H9 (cell line): ENCODE measurements around the gene SSTR1. TPM values are rescaled to one million over a fixed set of nuclear protein-coding genes. Genes with fewer than 3 reads are reported as not detected.

ENCODE experiments used
- DNase-seq: peaks from one replicate; pipeline ENCODE4 v3.0.0-alpha.2; 2017
- H2AFZ ChIP-seq: one replicate; pipeline ENCODE4 v1.6.1; 2013; ENCODE audit warnings: mild to moderate bottlenecking, low read length, control low read depth, moderate library complexity
- H2AK5ac ChIP-seq: 2 replicates; pipeline ENCODE4 v1.6.1; 2013; ENCODE audit warnings: low read length, control low read depth, mixed read lengths; ENCODE audit not compliant: insufficient read length
- H2BK120ac ChIP-seq: one replicate; pipeline ENCODE4 v1.6.1; 2013; ENCODE audit warnings: low read depth, mild to moderate bottlenecking, low read length, control low read depth, inconsistent platforms; ENCODE audit not compliant: poor library complexity, severe bottlenecking
- H2BK12ac ChIP-seq: 2 replicates; pipeline ENCODE4 v1.6.1; 2013; ENCODE audit warnings: low read length, control low read depth, mixed read lengths, low read depth; ENCODE audit not compliant: insufficient read length
- H2BK15ac ChIP-seq: 2 replicates; pipeline ENCODE4 v1.6.1; 2013; ENCODE audit warnings: low read depth, low read length, control low read depth
- H2BK20ac ChIP-seq: one replicate; pipeline ENCODE4 v1.6.1; 2013; ENCODE audit warnings: low read depth, mild to moderate bottlenecking, low read length, control low read depth, inconsistent platforms; ENCODE audit not compliant: poor library complexity, severe bottlenecking
- H2BK5ac ChIP-seq: 2 replicates; pipeline ENCODE4 v1.6.1; 2013; ENCODE audit warnings: low read length, control low read depth, mixed read lengths; ENCODE audit not compliant: insufficient read length
- H3K14ac ChIP-seq: 2 replicates; pipeline ENCODE4 v1.6.1; 2013; ENCODE audit warnings: low read length, control low read depth; ENCODE audit not compliant: insufficient read depth
- H3K18ac ChIP-seq: 2 replicates; pipeline ENCODE4 v1.6.1; 2013; ENCODE audit warnings: low read depth, mild to moderate bottlenecking, mixed read lengths, low read length, control low read depth; ENCODE audit not compliant: insufficient read length
- H3K23ac ChIP-seq: 2 replicates; pipeline ENCODE4 v1.6.1; 2013; ENCODE audit warnings: low read length, control low read depth, mixed read lengths, low read depth; ENCODE audit not compliant: insufficient read length
- H3K23me2 ChIP-seq: 2 replicates; pipeline ENCODE4 v1.6.1; 2013; ENCODE audit warnings: low read depth, mild to moderate bottlenecking, mixed read lengths, low read length, control low read depth; ENCODE audit not compliant: insufficient read length, poor library complexity, severe bottlenecking
- H3K27ac ChIP-seq: 2 replicates; pipeline ENCODE4 v1.5.1; 2013; ENCODE audit warnings: low read length, control low read depth, mixed read lengths, low read depth; ENCODE audit not compliant: insufficient read length
- H3K27me3 ChIP-seq: 2 replicates; pipeline ENCODE4 v1.6.1; 2013; ENCODE audit warnings: low read length, control low read depth, inconsistent platforms; ENCODE audit not compliant: insufficient read depth
- H3K4ac ChIP-seq: 2 replicates; pipeline ENCODE4 v1.6.1; 2013; ENCODE audit warnings: low read depth, mild to moderate bottlenecking, control low read depth, inconsistent platforms, low read length, moderate library complexity
- H3K4me1 ChIP-seq: 2 replicates; pipeline ENCODE4 v1.6.1; 2013; ENCODE audit warnings: low read length, control low read depth, inconsistent platforms; ENCODE audit not compliant: insufficient read depth
- H3K4me2 ChIP-seq: 2 replicates; pipeline ENCODE4 v1.6.1; 2013; ENCODE audit warnings: low read length, control low read depth, mixed read lengths; ENCODE audit not compliant: insufficient read length, insufficient read depth
- H3K56ac ChIP-seq: 2 replicates; pipeline ENCODE4 v1.6.1; 2013; ENCODE audit warnings: low read depth, mild to moderate bottlenecking, mixed read lengths, low read length, control low read depth; ENCODE audit not compliant: insufficient read length
- H3K79me1 ChIP-seq: 2 replicates; pipeline ENCODE4 v1.6.1; 2013; ENCODE audit warnings: low read depth, mild to moderate bottlenecking, moderate library complexity, low read length, control low read depth, inconsistent platforms; ENCODE audit not compliant: insufficient read depth, poor library complexity, severe bottlenecking
- H3K79me2 ChIP-seq: 2 replicates; pipeline ENCODE4 v1.6.1; 2013; ENCODE audit warnings: low read length, control low read depth, inconsistent platforms; ENCODE audit not compliant: insufficient read depth
- H3K9ac ChIP-seq: 2 replicates; pipeline ENCODE4 v1.6.1; 2013; ENCODE audit warnings: low read length, control low read depth, mixed read lengths; ENCODE audit not compliant: insufficient read length; ENCODE audit errors: extremely low read depth
- H3K9me3 ChIP-seq: one replicate; pipeline ENCODE4 v1.6.1; 2013; ENCODE audit warnings: low read depth, low read length, inconsistent platforms; ENCODE audit not compliant: control insufficient read depth
- H3T11ph ChIP-seq: one replicate; pipeline ENCODE4 v1.6.1; 2013; ENCODE audit warnings: mild to moderate bottlenecking, low read length, control low read depth, inconsistent platforms
- H4K20me1 ChIP-seq: one replicate; pipeline ENCODE4 v1.6.1; 2013; ENCODE audit not compliant: control insufficient read depth, insufficient read length, insufficient read depth
- H4K5ac ChIP-seq: 2 replicates; pipeline ENCODE4 v1.6.1; 2013; ENCODE audit warnings: low read depth, mild to moderate bottlenecking, mixed read lengths, low read length, control low read depth; ENCODE audit not compliant: insufficient read length
- H4K8ac ChIP-seq: replicated peaks from 2 replicates; pipeline ENCODE4 v1.6.1; 2013; ENCODE audit warnings: low read length, control low read depth, mixed read lengths, low read depth; ENCODE audit not compliant: insufficient read length
- H4K91ac ChIP-seq: 2 replicates; pipeline ENCODE4 v1.6.1; 2013; ENCODE audit warnings: low read depth, mild to moderate bottlenecking, moderate library complexity, mixed read lengths, low read length, control low read depth; ENCODE audit not compliant: insufficient read length
- H3K27ac Mint-ChIP-seq, 3 experiments: 2 replicates in 2 of 3; 3 replicates in 1 of 3; pipeline ENCODE4 v1.8.0; 2020 to 2021; ENCODE audit warnings: mixed read lengths in 3 of 3, mild to moderate bottlenecking in 1 of 3, moderate library complexity in 1 of 3
- H3K27me3 Mint-ChIP-seq: 2 replicates; pipeline ENCODE4 v1.8.0; 2021; ENCODE audit warnings: low read depth, mild to moderate bottlenecking, moderate library complexity, mixed read lengths
- H3K36me3 Mint-ChIP-seq, 3 experiments: 2 replicates in 2 of 3; 3 replicates in 1 of 3; pipeline ENCODE4 v1.8.0; 2020 to 2021; ENCODE audit warnings: low read depth in 3 of 3, mixed read lengths in 3 of 3; ENCODE audit not compliant: insufficient read depth in 1 of 3
- H3K4me1 Mint-ChIP-seq, 2 experiments: 2 replicates each; pipeline ENCODE4 v1.8.0; 2020; ENCODE audit warnings: mixed read lengths in 2 of 2
- H3K4me3 Mint-ChIP-seq, 2 experiments: 2 replicates in 1 of 2; 3 replicates in 1 of 2; pipeline ENCODE4 v1.8.0; 2020 to 2021; ENCODE audit warnings: mild to moderate bottlenecking in 2 of 2, mixed read lengths in 2 of 2, moderate library complexity in 1 of 2
- H3K9me3 Mint-ChIP-seq, 2 experiments: 2 replicates in 1 of 2; 3 replicates in 1 of 2; pipeline ENCODE4 v1.8.0; 2020; ENCODE audit warnings: mild to moderate bottlenecking in 2 of 2, mixed read lengths in 2 of 2, moderate library complexity in 1 of 2
- total RNA-seq: library from RNA; stranded (reverse); gene quantifications from 2 replicates; pipeline ENCODE4 v1.2.1, GENCODE V29; 2021
- TF ChIP-seq, protein P1 (sequence below): fragments of 200-600 bp; sonication (generic); conservative IDR thresholded peaks from 3 replicates; pipeline ENCODE4 v1.8.0; 2021; ENCODE audit warnings: antibody characterized with exemption, mild to moderate bottlenecking

Gene SSTR1
- total RNA-seq, 1 experiment from 2014 or later = 0.98 TPM

DNA sequence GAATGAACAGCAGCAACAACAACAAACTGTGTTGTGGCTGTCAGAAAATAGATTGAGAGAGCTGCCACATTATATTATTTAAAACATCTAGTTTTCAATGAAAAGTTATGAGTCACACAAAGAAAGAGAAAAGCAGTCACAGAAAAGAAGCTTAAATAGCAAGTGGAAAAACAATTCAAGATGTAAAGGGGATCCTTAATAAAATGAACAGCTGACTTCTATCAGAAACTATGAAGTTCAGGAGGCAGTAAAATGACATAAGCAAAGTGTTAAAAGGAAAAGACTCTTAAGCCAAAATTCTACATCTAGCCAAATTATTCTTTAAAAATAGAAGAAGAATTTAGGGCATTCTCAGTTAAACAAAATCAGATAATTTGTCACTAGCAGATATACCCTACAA is 42.6 kb downstream of the SSTR1 start:
- TF ChIP-seq, protein P1, sequence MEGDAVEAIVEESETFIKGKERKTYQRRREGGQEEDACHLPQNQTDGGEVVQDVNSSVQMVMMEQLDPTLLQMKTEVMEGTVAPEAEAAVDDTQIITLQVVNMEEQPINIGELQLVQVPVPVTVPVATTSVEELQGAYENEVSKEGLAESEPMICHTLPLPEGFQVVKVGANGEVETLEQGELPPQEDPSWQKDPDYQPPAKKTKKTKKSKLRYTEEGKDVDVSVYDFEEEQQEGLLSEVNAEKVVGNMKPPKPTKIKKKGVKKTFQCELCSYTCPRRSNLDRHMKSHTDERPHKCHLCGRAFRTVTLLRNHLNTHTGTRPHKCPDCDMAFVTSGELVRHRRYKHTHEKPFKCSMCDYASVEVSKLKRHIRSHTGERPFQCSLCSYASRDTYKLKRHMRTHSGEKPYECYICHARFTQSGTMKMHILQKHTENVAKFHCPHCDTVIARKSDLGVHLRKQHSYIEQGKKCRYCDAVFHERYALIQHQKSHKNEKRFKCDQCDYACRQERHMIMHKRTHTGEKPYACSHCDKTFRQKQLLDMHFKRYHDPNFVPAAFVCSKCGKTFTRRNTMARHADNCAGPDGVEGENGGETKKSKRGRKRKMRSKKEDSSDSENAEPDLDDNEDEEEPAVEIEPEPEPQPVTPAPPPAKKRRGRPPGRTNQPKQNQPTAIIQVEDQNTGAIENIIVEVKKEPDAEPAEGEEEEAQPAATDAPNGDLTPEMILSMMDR = no peak
- Histone ChIP-seq H4K91ac (no peak overlapping the region), H3K14ac (no peak overlapping the region), H3K27me3 (peaks cover 21% of the 10 kb centered on the region), H3K4me2 (no peak overlapping the region), H2BK12ac (no peak overlapping the region), H3K4ac (no peak overlapping the region), H3K79me2 (no peaks in the 10 kb centered on the region), H2BK15ac (no peak overlapping the region), H4K20me1 (no peaks in the 10 kb centered on the region), H3K56ac (no peak overlapping the region), H3K9ac (no peak overlapping the region), H3K23me2 (peaks cover 4% of the 10 kb centered on the region), H2AFZ (no peak overlapping the region), H2BK5ac (no peak overlapping the region), H2BK20ac (no peak overlapping the region), H4K8ac (no peak overlapping the region), H2AK5ac (no peak overlapping the region), H3K23ac (no peak overlapping the region), H3K4me1 (0 out of 2 replicates have a peak, but pooled peaks cover 2% of the 10 kb centered on the region), H3K27ac (no peak overlapping the region), H4K5ac (no peak overlapping the region), H3T11ph (no peak overlapping the region), H3K9me3 (no peaks in the 10 kb centered on the region), H3K79me1 (no peaks in the 10 kb centered on the region), H2BK120ac (no peak overlapping the region), H3K18ac (no peak overlapping the region)
- Mint-ChIP-seq H3K4me1 (peaks cover 5 to 7% of the 10 kb centered on the region in 2 experiments), H3K27ac (no peak overlapping the region), H3K4me3 (no peak overlapping the region), H3K9me3 (no peaks in the 10 kb centered on the region; a peak in 1 of 5 replicates), H3K36me3 (no peaks in the 10 kb centered on the region), H3K27me3 (peaks cover 84% of the 10 kb centered on the region)
- no peak for DNase-seq
